SK-N-SH (cell line): ENCODE measurements around the gene CORO6. TPM values are rescaled to one million over a fixed set of nuclear protein-coding genes. Genes with fewer than 3 reads are reported as not detected.

ENCODE experiments used
- EP300 ChIP-seq, 2 experiments: IDR thresholded peaks; 2 replicates each; pipeline versions ENCODE4 v1.4.0 to v1.6.1; 2012; ENCODE audit warnings: borderline replicate concordance in 1 of 2, low read depth in 1 of 2, low read length in 1 of 2
- FOXM1 ChIP-seq: IDR thresholded peaks from 2 replicates; pipeline ENCODE4 v1.4.0; 2012; ENCODE audit warnings: low read depth, mild to moderate bottlenecking
- GATA2 ChIP-seq: sonication (generic); formaldehyde crosslinking; IDR thresholded peaks from 2 replicates; pipeline ENCODE4 v1.5.0; 2020; ENCODE audit warnings: mild to moderate bottlenecking, missing genetic modification reagents
- MEF2A ChIP-seq: IDR thresholded peaks from 2 replicates; pipeline ENCODE4 v1.4.0; 2012; ENCODE audit warnings: low read depth, borderline replicate concordance
- PBX3 ChIP-seq: IDR thresholded peaks from 2 replicates; pipeline ENCODE4; 2012
- SMC3 ChIP-seq: IDR thresholded peaks from 2 replicates; pipeline ENCODE4 v1.6.1; 2012; ENCODE audit warnings: low read depth, low read length, improper control_type of control experiment
- TAF1 ChIP-seq: IDR thresholded peaks from 2 replicates; pipeline ENCODE4 v1.6.1; 2012; ENCODE audit warnings: low read depth, mild to moderate bottlenecking, low read length, moderate library complexity, borderline replicate concordance
- TCF12 ChIP-seq: IDR thresholded peaks from 2 replicates; pipeline ENCODE4 v1.4.0; 2012
- TEAD4 ChIP-seq: IDR thresholded peaks from 2 replicates; pipeline ENCODE4 v1.4.0; 2012; ENCODE audit warnings: mild to moderate bottlenecking, borderline replicate concordance; ENCODE audit not compliant: insufficient read depth
- polyA plus RNA-seq, 3 experiments: library from polyadenylated mRNA; depleted of rRNA; stranded (reverse); fragments of >200 nt; gene quantifications; 2 replicates each; pipeline ENCODE4 v1.2.3, GENCODE V29; 2012
- TF ChIP-seq, protein P1 (sequence below): IDR thresholded peaks from 2 replicates; pipeline ENCODE4 v1.6.1; 2012; ENCODE audit warnings: mild to moderate bottlenecking, low read depth, low read length, moderate library complexity
- TF ChIP-seq, protein P2 (sequence below): fragments of 200-600 bp; sonication (generic); IDR thresholded peaks from 2 replicates; pipeline ENCODE4 v1.6.1; 2017; ENCODE audit warnings: antibody characterized with exemption, mild to moderate bottlenecking, moderate library complexity
- TF ChIP-seq, protein P3 (sequence below): fragments of 150-350 bp; IDR thresholded peaks from 2 replicates; pipeline ENCODE4 v1.6.1; 2016; ENCODE audit warnings: mild to moderate bottlenecking, low read depth, low read length
- TF ChIP-seq, protein P4 (sequence below): IDR thresholded peaks from 2 replicates; pipeline ENCODE4 v1.4.0; 2012; ENCODE audit warnings: low read depth, borderline replicate concordance

The CORO6 gene
- polyA plus RNA-seq, 1 of the 3 experiments (the other 2 are of a cell fraction) = 18.4 TPM

- TF ChIP-seq TCF12 (peak; percentile 38; the same call in 1 of the 2 replicates), MEF2A (no peak), SMC3 (no peak), FOXM1 (no peak), TEAD4 (no peak), TAF1 (no peak), PBX3 (no peak), GATA2 (no peak), EP300 (IDR thresholded peaks at IDR 0.05; ENCODE audit: borderline replicate concordance in 1 of 2, low read depth in 1 of 2, low read length in 1 of 2) (no peak)
- TF ChIP-seq, protein P1, sequence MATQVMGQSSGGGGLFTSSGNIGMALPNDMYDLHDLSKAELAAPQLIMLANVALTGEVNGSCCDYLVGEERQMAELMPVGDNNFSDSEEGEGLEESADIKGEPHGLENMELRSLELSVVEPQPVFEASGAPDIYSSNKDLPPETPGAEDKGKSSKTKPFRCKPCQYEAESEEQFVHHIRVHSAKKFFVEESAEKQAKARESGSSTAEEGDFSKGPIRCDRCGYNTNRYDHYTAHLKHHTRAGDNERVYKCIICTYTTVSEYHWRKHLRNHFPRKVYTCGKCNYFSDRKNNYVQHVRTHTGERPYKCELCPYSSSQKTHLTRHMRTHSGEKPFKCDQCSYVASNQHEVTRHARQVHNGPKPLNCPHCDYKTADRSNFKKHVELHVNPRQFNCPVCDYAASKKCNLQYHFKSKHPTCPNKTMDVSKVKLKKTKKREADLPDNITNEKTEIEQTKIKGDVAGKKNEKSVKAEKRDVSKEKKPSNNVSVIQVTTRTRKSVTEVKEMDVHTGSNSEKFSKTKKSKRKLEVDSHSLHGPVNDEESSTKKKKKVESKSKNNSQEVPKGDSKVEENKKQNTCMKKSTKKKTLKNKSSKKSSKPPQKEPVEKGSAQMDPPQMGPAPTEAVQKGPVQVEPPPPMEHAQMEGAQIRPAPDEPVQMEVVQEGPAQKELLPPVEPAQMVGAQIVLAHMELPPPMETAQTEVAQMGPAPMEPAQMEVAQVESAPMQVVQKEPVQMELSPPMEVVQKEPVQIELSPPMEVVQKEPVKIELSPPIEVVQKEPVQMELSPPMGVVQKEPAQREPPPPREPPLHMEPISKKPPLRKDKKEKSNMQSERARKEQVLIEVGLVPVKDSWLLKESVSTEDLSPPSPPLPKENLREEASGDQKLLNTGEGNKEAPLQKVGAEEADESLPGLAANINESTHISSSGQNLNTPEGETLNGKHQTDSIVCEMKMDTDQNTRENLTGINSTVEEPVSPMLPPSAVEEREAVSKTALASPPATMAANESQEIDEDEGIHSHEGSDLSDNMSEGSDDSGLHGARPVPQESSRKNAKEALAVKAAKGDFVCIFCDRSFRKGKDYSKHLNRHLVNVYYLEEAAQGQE = no peak
- TF ChIP-seq, protein P2, sequence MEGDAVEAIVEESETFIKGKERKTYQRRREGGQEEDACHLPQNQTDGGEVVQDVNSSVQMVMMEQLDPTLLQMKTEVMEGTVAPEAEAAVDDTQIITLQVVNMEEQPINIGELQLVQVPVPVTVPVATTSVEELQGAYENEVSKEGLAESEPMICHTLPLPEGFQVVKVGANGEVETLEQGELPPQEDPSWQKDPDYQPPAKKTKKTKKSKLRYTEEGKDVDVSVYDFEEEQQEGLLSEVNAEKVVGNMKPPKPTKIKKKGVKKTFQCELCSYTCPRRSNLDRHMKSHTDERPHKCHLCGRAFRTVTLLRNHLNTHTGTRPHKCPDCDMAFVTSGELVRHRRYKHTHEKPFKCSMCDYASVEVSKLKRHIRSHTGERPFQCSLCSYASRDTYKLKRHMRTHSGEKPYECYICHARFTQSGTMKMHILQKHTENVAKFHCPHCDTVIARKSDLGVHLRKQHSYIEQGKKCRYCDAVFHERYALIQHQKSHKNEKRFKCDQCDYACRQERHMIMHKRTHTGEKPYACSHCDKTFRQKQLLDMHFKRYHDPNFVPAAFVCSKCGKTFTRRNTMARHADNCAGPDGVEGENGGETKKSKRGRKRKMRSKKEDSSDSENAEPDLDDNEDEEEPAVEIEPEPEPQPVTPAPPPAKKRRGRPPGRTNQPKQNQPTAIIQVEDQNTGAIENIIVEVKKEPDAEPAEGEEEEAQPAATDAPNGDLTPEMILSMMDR = no peak
- TF ChIP-seq, protein P3, sequence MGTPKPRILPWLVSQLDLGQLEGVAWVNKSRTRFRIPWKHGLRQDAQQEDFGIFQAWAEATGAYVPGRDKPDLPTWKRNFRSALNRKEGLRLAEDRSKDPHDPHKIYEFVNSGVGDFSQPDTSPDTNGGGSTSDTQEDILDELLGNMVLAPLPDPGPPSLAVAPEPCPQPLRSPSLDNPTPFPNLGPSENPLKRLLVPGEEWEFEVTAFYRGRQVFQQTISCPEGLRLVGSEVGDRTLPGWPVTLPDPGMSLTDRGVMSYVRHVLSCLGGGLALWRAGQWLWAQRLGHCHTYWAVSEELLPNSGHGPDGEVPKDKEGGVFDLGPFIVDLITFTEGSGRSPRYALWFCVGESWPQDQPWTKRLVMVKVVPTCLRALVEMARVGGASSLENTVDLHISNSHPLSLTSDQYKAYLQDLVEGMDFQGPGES = no peak
- TF ChIP-seq, protein P4, sequence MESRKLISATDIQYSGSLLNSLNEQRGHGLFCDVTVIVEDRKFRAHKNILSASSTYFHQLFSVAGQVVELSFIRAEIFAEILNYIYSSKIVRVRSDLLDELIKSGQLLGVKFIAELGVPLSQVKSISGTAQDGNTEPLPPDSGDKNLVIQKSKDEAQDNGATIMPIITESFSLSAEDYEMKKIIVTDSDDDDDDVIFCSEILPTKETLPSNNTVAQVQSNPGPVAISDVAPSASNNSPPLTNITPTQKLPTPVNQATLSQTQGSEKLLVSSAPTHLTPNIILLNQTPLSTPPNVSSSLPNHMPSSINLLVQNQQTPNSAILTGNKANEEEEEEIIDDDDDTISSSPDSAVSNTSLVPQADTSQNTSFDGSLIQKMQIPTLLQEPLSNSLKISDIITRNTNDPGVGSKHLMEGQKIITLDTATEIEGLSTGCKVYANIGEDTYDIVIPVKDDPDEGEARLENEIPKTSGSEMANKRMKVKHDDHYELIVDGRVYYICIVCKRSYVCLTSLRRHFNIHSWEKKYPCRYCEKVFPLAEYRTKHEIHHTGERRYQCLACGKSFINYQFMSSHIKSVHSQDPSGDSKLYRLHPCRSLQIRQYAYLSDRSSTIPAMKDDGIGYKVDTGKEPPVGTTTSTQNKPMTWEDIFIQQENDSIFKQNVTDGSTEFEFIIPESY = no peak
- TF ChIP-seq, all 33 proteins: peak for 4
Observed at GRCh38 chr17:29620271-29620670, 2.4 kb downstream of the CORO6 start (continued).
